GM12801 (cell line): Measurements from ENCODE around the gene HTRA1.

Experiments used
- CTCF ChIP-seq: IDR thresholded peaks from one replicate; pipeline ENCODE4 v1.5.1; 2011; ENCODE audit warnings: control low read depth; ENCODE audit not compliant: insufficient read length; ENCODE audit errors: extremely low read depth

Gene HTRA1

DNA sequence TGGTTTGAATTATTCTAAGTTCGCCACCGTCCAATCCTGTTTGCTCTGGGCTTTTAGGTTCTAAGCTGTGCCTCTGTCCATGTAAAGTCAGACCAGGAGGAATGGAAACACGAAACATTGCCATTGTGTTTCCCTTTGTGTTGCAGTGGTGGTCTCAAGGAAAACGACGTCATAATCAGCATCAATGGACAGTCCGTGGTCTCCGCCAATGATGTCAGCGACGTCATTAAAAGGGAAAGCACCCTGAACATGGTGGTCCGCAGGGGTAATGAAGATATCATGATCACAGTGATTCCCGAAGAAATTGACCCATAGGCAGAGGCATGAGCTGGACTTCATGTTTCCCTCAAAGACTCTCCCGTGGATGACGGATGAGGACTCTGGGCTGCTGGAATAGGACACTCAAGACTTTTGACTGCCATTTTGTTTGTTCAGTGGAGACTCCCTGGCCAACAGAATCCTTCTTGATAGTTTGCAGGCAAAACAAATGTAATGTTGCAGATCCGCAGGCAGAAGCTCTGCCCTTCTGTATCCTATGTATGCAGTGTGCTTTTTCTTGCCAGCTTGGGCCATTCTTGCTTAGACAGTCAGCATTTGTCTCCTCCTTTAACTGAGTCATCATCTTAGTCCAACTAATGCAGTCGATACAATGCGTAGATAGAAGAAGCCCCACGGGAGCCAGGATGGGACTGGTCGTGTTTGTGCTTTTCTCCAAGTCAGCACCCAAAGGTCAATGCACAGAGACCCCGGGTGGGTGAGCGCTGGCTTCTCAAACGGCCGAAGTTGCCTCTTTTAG, 52.9 kb downstream of the HTRA1 start:
- no peak for TF ChIP-seq CTCF

DNA sequence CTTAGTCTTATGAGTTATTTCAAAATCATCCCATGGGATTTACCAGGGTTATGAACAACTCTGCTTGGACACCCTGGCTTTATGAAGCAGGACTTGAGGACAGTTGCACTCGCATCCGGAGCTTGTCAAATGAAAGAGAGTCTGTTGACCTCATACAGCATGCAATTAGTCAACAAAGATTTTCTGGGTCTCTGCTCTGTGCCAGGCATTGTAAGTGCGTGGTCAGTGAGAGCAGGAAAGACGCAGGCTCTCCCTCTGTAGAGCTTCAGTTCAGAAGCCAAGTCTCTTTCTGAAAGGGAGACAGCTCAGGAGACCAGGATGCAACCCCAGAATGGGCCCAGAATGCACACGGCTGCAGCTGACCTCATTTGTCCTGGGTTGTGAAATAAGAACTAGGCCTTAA, 53.7 kb downstream of the HTRA1 start:
- no peak for TF ChIP-seq CTCF

DNA sequence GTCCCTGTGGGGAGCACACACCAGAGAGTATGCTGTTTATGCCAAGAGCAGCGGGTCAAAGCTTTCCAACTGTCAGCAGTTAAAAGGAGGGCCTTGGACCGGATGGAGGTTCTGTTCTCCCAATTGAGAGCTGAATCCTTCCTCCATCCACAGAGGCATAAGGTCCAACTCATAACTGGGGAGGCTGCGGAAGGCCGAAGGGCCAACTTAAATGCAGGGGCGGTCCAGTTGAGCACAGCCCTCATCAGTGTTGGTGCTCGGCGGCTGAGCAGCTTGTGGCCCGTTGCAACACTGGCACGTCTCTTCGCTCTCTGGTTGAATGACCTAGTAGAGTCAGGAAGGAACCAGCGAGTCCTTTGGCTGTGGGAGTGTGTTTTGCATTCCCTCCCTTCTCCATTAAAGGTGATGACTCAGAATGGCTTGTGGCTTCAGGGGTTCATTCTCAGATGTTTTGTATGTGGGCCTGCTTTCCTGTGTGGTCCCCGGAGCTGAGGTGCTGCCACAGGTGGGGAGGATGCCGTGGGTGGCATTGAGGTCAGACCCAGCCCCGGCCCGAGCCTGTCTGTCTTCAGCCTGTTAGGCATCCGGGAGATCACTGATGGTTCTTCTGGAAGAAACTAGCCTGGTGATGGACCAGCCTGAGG, 54.4 kb downstream of the HTRA1 start:
- TF ChIP-seq CTCF: no peak

GRCh38 chr10:122516734-122517133, 55.4 kb downstream of the HTRA1 start:
- TF ChIP-seq CTCF: no peak

- no peak for TF ChIP-seq CTCF
Observed at GRCh38 chr10:122519144-122519543, 57.8 kb downstream of the HTRA1 start.

DNA sequence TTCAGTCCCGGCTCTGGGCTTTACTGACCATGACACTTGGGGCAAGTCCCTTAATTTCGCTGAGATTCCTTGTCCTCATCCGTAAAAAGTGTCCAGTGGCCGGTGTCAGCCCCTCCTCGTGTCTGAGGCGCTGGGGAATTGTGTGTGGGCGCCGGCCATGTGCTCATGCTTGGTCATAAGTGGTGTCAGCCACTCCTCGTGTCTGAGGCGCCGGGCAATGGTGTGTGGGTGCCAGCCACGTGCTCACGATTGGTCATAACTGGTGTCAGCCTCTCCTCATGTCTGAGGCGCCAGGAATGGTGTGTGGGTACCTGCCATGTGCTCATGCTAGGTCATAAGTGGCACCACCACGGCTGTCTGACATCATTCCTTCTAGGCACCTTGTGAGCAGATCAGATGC, 58.5 kb downstream of the HTRA1 start:
- TF ChIP-seq CTCF: no peak

- no peak for TF ChIP-seq CTCF
Observed at GRCh38 chr10:122521011-122521410, 59.7 kb downstream of the HTRA1 start.
